G401.6 (cell line): Measurements from ENCODE around the gene AOC2.
"Not testable (repeated sequence)": the region's sequence is repeated elsewhere in the genome, so short reads cannot be mapped to it uniquely, and the experiment has no call there.

Experiments used
- FAIRE-seq: peaks from 2 replicates; lab custom pipeline; 2012; peaks lifted over from hg19 to GRCh38; lab: Jason Lieb, UNC

AOC2 gene

DNA sequence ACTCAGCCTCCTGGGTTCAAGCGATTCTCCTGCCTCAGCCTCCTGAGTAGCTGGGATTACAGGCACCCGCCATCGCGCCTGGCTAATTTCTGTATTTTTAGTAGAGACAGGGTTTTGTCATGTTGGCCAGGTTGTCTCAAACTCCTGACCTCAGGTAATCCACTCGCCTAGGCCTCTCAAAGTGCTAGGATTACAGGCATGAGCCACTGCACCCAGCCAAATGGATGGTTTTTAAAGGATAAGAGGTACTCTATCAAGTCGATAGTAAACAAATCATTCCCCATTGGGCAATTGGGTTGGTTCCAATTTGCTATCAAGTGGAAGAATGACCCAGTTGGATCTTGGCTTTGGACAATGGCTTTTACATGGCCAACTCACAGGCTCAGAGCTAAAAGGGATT, 37.3 kb downstream of the AOC2 start:
- FAIRE-seq: not testable (repeated sequence)

DNA sequence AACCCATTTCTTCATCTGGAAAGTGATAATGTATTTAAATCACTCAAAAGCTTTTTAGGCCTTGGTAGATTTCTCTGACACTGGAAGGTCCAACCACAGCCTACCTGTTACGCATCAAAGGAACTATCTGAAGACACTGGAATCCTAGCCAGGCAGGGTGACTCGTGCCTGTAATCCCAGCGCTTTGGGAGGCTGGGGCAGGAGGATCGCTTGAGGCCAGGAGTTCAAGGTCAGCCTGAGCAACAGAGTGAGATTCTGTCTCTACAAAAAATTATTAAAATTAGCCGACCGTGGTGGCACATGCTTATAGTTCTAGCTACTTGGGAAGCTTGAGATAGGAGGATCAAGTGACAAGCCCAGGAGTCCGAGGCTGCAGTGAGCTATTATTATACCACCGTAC, 37.8 kb downstream of the AOC2 start:
- FAIRE-seq: no peak

DNA sequence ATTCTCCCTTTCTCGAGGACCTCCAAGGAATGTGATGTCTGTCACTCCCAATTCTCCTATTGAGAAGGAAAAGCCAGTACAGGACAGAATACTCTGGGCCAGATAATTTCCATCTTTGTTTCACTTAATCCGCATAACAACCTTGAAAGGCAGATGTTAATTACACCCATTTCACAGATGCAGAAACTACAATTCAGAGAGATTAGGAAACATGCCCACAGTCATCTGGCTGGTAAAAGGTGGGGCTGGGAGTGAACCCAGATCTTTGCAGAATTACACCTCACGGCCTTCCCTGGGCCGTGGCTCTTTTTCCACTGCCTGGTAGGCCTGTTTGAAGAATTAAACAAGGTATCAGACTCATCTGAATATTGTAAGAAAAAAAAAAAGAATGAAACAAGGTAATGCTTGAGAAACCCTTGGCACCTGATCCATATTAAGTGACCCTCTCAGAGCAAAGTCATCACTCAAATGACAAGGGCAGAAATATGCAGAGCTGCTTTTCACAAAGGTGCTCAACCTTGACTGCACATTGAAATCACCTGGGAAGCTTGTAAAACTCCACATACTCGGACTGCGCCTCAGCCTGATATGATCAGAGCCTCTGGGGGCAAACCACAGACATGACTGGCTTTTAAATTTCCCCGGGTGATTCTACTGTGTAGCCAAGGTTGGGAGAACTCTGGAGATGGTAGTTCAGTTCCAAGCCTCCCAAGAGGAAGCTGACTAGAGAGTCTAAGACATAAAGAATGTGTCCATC, 39.6 kb downstream of the AOC2 start:
- FAIRE-seq: no peak

DNA sequence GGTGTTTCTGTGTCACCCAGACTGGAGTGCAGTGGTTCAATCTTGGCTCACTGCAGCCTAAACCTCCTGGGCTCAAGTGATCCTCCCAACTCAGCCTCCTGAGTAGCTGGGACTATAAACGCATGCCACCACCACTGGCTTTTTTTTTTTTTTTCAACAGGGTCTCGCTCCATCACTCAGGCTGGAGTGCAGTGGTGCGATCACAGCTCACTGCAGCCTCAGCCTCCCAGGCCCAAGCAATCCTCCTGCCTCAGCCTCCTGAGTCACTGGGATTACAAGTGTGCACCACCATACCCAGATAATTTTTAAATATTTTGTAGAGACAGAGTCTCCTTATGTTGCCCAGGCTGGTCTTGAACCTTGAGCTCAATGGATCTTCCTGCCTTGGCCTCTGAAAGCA, 41.4 kb downstream of the AOC2 start:
- FAIRE-seq: not testable (repeated sequence)

DNA sequence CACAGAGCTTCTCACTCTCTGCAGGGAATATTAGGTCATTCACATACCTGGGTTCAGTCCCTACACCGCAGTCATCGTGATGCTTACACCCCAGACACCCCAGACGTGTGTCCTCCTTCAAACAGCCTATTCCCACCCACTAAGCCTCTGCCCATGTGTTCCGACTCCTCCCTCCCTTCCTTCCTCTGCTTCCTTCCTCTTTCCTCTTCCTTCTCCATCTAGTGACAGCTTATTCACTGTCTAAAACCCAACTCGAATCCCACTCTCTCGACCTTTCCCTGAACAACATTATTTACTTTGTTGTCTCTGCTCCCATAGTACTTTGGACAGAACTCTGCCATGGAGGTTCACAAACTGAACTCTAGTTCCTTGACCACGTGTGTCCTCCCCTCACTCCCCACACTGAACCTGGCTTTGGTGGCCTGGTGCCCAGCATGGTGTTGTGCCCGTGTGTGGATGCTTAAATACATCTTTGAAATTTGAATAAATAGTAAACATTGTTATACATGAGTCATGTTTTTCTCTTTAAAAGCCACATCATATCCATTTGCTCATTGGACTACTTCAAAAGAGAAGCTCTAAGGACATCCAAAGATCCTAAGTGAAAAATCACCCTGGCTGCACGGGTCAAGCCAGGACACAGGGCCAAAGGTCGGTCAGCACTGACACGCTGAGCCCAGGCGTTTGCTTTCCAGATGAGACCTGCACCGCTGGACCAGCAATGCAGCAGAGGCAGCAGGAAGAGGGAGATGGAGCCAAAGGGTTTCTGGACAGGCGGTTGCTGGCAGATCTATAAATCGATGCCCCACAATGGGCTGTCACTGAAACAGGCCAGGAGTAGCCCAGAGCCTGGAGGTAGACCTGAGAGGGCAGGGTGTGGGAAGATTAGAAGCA, 42.1 kb downstream of the AOC2 start:
- no peak for FAIRE-seq

DNA sequence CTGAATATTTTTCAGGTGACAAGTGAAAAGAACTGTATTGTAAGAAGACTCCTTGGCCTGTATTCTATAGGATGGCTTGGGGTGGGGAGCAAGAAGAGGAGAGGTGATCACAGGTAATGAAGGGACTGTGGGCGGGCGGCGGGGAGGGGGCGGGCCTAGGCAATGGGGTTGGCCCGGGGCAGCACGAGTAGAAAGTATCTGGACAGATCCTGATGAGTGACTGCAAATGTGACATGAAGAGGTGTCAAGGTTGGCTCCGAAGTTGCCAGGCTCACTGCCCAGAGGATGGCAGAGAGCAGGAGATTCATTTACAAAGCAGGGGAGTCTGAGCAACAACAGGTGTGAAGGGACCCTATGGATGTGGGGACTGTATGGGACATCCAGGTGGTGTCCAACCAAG, 45.4 kb downstream of the AOC2 start:
- no peak for FAIRE-seq

DNA sequence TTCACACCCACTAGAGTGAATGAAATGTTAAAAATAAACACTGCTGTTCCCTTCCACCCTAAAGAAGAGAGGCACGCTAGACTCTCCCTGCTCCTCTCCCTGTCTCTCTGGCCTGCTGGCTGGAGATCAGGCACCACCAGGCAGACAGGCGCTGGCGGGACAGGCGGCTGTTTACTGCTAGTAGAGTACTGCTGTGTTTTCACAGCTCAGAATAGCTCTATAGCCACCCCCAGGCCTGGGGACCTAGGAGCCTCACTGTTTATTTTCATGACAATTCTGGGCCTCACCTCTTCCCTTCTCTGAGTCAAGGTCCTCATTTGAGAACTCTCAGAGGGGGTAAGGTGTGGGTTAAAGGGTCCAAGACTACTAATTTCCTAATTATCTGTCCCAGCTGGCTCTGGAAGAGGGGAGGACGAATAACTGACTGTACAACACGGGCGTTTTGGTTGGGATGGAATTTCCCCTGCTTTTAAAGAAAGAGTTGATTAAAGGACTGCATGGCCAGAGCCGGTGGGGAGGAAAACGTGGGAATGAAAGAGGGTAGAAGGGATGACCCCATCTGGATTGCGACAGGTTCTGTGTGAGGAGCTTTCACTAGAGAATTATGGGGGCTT, 47.3 kb downstream of the AOC2 start:
- FAIRE-seq: no peak

DNA sequence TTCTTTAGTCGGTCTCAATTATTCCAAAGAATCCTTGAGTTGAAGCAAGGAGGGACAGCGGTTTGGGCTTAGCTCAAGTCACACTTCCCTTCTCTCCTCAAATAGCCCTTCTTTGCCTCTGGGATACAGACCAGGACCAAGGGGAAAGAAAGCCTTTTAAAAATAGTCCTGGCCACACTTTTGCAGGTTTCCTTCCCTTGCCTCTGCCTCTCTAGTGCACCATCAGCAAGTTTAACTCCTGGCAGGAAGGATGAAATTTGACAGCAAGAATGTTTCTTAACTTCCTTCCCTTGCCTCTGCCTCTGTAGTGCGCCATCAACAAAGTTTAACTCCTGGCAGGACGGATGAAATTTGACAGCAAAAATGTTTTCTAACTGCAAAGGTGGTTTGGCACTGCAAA, 49.0 kb downstream of the AOC2 start:
- no peak for FAIRE-seq

DNA sequence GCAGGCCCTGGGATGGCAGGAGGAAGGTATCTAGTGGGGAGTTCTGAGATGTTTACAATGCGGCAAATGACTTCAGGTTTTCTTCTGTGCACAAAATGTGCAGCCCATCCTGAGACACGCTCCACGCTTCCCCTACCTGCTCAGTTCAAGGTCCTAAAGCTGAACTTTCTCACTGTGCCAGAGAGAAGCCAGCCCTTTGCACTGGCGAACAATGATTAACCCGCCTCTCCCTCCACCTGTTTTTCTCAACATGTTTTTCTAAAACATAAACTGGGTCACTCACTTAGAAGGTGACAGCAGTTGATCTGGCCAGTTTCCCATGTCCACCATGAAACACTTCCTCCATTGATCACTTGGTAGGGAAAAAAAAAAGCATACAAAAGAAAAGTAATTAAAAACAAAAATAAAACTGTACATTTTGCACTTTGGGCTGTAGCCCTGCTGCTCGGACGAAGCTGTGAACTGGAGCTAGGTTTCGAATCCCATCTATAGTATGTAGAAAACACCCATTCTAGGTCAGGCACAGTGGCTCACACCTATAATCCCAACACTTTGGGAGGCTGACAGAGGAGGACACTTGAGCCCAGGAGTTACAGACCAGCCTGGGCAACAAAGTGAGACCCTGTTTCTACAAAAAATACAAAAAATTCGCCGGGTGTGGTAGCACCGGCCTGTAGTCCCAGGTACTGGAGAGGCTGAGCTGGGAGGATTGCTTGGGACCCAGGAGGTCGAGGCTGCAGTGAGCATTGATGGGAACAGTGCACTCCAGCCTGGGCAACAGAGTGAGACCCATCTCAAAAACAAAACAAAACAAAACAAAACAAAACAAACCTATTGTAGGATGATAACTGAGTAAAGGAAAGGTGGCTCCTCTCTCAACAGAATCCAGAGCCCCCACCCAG, 50.2 kb downstream of the AOC2 start:
- no peak for FAIRE-seq

DNA sequence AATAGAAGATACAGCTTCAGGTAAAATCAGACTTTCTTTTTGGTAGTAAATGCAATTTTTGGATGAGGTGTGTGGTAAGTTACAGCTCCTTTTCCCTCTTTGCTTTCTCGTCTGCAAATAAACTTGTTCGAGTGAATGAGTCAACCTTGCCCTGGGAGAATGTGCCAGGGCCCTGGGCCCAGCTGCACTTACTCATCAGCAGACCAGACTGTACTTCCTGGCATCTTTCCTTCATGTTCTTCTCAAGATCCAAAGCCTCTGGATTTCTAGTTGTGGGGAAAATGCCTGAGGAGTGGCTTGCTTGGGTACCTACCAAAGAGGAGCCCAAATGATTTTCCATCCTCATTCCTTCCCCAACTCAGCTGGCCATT, 50.8 kb downstream of the AOC2 start:
- no peak for FAIRE-seq

DNA sequence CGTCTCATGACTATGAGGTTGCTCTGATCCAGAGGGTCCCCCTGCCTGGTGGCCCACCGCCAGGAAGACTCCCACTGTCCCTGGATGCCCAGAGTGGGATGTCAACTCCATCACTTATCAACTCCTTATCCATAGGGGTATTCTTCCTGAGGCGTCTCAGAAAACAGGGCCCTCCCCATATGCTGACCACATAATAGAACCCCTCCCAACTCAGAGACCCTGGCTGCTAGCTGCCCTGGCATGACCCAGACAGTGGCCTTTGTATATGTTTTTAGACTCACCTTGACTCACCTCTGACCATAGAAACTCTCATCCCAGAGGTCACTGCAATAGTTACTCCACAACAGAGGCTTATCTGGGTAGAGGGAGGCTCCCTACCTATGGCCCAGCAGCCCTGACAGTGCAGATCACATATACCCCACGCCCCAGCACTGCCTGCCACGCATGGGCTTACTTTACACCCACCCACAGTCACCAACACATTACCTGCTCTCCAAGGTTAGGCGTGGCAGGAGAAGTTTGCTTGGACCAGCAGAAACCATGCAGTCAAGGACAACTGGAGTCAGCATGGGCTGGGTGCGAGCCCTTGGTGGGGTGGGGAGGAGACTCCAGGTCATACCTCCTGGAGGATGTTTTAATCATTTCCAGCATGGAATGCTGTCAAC, 53.9 kb downstream of the AOC2 start:
- FAIRE-seq: no peak

DNA sequence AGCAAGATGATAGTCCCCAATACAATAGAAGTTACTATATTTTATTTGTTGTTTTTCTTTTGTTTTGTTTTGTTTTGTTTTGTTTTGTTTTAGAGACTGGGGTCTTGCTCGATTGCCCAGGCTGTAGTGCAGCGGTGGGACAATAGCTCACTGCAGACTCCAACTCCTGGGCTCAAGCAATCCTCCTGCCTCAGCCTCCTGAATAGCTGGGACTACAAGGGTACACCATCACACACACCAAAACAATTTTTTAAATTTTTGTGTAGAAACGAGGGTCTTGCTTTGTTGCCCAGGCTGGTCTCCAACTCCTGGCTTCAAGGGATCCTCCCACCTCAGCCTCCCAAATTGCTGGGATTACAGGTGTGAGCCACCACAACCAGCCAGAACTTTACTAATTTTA, 55.6 kb downstream of the AOC2 start:
- not testable (repeated sequence) for FAIRE-seq
